Epithelial cell of alveolus of lung (primary cell): Measurements from ENCODE around the gene PDK3. TPM values are rescaled to one million over a fixed set of nuclear protein-coding genes. Genes with fewer than 3 reads are reported as not detected.

Experiments used
- total RNA-seq: library from RNA; depleted of rRNA; stranded (reverse); fragments of >200 nt; gene quantifications from 2 replicates; pipeline ENCODE4 v1.2.1, GENCODE V29; 2015

Gene PDK3
- 7.2 and 11.3 TPM in 2 replicates for total RNA-seq

DNA sequence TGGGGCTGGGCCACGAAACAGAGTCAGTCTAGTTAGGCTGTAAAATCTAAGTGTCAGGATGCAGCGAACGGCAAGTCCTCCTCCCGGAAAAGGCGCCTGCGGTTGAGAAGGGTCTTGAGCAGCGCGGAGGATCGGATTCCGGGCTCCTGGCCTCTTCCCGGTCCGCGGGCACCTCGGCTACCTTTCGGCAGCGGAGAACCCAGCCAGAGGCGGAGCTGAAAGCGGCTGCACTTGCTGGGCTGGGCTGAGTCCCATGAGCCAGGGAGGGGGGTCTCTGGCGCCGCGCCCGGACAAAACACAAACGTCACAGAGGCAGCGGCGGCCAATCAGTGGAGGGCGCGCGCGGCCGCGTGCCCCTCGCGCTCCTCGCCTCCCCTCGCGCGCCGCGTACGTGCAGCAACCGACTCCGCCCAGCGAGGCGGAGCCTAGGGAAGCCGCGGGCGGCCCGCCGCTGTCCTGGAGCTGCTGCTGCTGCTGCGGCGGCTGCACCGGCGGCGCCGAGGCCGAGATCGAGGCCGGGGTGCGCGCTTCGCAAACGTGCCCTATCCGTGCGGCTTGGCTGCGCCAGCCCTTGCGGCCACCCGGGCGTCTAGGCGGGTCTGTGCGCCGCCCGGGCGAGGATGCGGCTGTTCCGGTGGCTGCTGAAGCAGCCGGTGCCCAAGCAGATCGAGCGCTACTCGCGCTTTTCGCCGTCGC lies at the start of gene PDK3:
Gene PDK3, plus strand, starts transcription at position 451 of the 696 bp plus-strand sequence. Its CDS starts 170 bp downstream, at position 621.

Other genes starting within 250 kb of the PDK3 start
- not detected in 2 replicates for gene SUPT20HL2, start 151.2 kb upstream of the PDK3 start, total RNA-seq
- gene SUPT20HL1, start 104.6 kb upstream of the PDK3 start, total RNA-seq, result not detected in 2 replicates
- gene PCYT1B, start 182.1 kb downstream of the PDK3 start, total RNA-seq, result 1.1 and 2.7 TPM in 2 replicates
- gene POLA1, start 228.6 kb downstream of the PDK3 start, total RNA-seq, result 4.6 and 8.9 TPM in 2 replicates